ACHN (cell line): ENCODE measurements around the gene ZNF654.
A peak's percentile ranks its signal among the peaks of the same experiment; 100 is the strongest.
"Not testable (repeated sequence)": the region's sequence is repeated elsewhere in the genome, so short reads cannot be mapped to it uniquely, and the experiment has no call there.

Experiments
- DNase-seq: peaks from one replicate; pipeline ENCODE4 v3.0.0-alpha.2; 2015
- in situ Hi-C: cut with HindIII; loops from 2 replicates; pipeline ENCODE4 v1.10.0; 2017; ENCODE audit warnings: low sequenced_read_pairs, low pct_ligation_motif_present, low pct_unique_long_range_greater_than_20kb

ZNF654 gene

DNA sequence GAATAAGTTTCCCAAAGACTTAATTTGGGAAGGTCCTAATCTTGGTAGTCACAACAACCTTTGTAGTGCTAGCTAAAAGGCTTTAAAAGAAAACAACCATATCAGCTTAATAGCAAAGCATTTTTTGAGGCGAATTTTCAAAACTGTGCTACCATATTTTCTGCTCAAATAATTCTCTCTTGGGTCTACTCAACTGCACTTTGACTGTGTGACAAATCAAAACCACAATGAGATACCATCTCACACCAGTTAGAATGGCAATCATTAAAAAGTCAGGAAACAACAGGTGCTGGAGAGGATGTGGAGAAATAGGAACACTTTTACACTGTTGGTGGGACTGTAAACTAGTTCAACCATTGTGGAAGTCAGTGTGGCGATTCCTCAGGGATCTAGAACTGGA lies 59.5 kb downstream of the ZNF654 start:
- DNase-seq, in situ Hi-C loops: not testable (repeated sequence)

- in situ Hi-C loops = no loop called here
These were observed 64.5 kb downstream of the ZNF654 start for GRCh38 chr3:88123526-88123925.

DNA sequence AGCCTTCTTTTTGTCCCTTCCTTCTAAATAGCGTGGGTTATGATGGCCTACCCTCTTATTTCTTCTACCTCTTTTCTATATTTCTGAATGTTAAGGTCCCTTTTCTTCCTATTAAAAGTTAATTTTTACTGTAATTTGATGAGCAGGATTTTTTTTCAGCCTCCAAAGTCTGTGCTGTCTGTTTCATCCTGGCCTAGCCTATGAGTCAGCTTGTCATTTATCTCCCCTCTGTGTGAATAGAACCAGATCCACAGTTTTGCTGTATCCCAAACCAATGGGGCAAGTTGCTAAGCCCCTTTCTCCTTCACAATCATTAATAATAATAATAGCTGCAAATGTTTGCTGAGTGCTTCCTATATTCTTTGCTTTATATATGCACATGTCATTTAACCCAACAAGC lies 72.6 kb downstream of the ZNF654 start:
- in situ Hi-C loops = no loop called here
- no peak for DNase-seq

More at GRCh38 chr3:88123526-88123925, 64.5 kb downstream of the ZNF654 start:
- DNase-seq = no peak

DNA sequence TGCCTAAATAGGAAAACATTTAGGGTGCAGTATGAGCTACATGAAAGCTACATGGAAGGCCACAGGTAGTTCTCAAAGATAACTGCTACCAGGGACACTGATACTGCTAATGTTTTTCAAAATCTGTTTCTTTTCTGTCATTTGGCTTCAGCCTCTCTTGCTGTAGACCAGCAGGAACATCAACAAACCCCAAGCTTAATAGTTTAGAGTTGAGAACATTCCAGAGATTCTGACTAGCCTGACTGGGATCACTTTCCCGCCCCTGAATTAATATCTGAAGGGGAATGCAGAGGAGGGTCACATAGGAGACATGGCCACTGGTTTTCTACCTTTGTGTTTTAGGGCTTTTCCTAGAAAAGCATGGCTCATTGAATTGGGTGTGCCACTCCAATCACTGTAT lies 73.8 kb downstream of the ZNF654 start:
- in situ Hi-C loops = no loop called here
- no peak for DNase-seq

GRCh38 chr3:88133711-88134263 lies 74.7 kb downstream of the ZNF654 start:
- in situ Hi-C loops = no loop called here

DNA sequence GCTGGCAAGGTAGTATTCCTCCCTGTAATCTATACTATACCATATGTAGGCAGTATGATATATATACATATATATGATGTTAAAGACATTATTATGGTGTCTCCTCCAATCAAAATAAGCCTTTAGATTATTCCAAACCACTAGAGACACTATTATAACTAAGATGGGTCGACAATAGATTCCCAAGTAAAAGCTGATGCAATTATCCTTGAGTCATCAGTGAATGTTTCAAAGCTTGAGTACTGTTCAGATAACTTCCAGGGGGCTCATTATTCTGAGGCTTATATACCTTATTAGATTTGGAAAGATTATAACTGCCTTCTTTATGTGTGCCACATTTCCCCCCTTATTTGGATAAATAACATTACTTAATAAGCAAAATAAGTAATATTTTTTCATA lies 78.8 kb downstream of the ZNF654 start:
- in situ Hi-C loops = no loop called here
- DNase-seq = no peak

More at GRCh38 chr3:88133711-88134263, 74.7 kb downstream of the ZNF654 start:
- DNase-seq = no peak

DNA sequence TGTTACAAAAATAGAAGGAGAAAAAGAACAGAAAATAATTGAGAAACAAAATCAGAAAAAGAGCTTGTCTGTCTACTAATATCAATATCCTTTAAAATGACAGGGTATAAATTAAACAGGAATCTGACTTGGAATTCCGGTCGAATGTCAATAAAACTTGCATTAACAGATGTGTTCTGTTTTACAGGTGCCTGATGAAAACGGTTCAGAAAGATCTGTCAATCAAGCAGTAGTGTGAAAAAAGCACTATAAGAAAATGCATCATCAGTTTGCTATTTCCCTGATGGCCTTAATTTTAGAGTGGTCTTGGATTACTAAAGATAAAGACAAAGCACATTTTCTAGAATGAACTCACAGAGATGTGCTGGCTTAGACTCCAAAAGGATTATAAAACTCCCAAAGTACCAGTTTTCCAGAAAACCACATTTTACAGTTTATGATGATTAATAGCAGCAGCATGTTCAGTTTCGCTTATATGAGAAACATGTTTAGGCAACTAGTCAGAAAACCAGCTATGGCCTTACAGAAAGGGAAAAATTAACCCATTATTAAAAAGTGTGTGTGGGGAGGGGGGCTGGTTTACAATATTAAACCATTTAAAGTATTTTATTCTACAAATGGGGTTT lies 82.5 kb downstream of the ZNF654 start:
- in situ Hi-C loops = no loop called here
- no peak for DNase-seq

DNA sequence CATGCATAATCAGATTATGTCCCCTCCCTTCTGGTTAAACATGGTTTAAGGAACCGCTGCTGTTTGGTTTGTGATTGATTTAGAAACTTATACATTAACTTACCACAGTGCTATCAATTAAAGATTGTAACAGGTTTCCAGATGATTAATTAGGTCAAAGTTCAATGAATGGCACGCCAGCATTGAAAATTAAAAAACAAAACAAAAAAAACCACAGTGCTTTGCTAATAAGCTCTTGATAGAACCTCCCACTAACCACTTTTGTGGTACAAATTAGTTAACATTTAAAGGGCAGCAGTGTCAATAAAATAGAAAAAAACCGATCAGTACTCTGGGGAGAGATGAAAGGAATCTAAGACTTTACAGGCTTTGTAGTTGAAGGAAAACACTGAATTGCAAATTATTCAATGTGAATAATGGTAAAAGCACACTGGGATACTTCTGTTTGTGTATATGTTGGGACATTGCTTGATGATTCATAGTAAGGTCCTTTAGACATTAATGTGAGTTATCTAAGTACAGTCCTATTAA lies 83.1 kb downstream of the ZNF654 start:
- in situ Hi-C loops = no loop called here
- no peak for DNase-seq

DNA sequence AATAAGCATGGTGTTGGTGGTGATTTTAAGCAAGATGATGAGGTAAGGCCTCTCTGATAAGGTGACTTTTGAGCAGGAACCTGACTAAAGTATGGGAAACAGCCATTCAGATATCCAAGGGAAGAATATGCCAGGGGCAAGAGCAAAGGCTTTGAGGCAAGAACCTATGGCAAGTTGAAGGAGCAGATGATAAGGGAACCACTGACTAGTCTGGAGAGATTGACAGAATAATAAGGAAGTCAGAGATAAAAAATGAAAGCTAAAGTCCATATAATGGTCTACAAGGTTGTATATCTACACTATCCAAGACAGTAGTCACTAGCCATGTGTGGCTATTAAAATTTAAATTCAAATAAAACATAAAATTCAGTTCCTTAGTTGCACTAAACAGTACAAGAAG lies 88.2 kb downstream of the ZNF654 start:
- in situ Hi-C loops = no loop called here
- no peak for DNase-seq

DNA sequence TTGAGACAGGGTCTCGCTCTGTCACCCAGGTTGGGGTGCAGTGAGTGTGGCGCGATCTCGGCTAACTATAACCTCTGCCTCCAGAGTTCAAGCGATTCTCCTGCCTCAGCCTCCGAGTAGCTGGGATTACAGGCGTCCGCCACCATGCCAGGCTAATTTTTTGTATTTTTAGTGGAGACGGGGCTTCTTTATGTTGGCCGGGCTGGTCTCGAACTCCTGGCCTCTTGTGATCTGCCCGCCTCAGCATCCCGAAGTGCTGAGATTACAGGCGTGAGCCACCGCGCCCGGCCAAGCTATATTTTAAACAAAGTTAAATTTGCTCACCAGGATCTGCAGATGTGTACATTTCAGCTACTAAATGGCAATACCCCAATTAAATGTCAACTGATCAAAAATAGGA lies 89.6 kb downstream of the ZNF654 start:
- in situ Hi-C loops = no loop called here
- DNase-seq = no peak

- no peak for DNase-seq
These were observed 90.0 kb downstream of the ZNF654 start for GRCh38 chr3:88149101-88149508.

GRCh38 chr3:88149509-88150362 lies 90.7 kb downstream of the ZNF654 start, which contains the start of gene C3orf38:
Gene C3orf38 (plus strand): TSS chr3:88149959. CDS start chr3:88150053, 94 bp downstream.
- in situ Hi-C loops = no loop called here
- DNase-seq = peak; percentile 90

More at GRCh38 chr3:88149101-88149508, 90.0 kb downstream of the ZNF654 start:
- in situ Hi-C loops = no loop called here

- peak; percentile 12 for DNase-seq
- in situ Hi-C loops = no loop called here
These were observed 91.3 kb downstream of the ZNF654 start for GRCh38 chr3:88150371-88150770.

DNA sequence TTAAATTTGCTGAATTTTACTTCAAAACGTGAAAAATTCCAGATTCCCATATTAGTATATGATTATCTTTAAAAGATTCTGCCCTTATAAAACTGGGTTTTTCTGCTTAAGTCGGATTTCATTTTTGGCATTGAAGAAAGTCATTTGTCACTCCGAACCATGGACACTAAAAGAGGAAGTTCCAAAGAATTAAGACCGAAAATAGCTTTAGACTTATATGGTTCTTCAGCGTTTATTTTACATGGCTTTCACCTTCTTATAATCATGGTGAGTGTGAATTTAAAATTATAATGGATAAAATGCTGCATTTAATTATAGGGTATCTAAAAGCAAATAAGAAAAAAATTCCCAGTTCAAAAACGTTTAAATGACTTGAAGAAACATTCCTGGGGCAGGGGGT lies 91.8 kb downstream of the ZNF654 start:
- in situ Hi-C loops = no loop called here
- DNase-seq = no peak

GRCh38 chr3:88151358-88151757 lies 92.3 kb downstream of the ZNF654 start:
- in situ Hi-C loops = no loop called here
- DNase-seq = no peak

DNA sequence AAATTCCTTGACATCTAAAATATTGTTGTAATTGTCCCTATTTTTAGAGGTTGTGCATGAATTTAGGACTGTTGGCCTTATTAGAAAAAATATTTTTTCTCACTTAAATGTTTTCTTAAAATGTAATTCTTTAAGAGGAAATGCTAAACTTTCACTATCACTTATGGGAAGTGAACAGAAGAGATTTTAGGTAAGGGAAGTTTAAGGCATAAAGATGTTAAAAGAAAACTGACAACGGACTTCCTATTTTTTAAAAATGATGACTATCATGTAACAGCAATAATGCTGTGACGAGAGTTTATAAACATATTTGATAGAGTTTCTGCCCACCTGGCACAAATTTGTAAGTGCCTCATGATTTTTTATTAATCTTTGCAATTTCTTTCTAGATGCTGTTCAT lies 93.8 kb downstream of the ZNF654 start:
- DNase-seq = no peak
- in situ Hi-C loops = no loop called here

DNA sequence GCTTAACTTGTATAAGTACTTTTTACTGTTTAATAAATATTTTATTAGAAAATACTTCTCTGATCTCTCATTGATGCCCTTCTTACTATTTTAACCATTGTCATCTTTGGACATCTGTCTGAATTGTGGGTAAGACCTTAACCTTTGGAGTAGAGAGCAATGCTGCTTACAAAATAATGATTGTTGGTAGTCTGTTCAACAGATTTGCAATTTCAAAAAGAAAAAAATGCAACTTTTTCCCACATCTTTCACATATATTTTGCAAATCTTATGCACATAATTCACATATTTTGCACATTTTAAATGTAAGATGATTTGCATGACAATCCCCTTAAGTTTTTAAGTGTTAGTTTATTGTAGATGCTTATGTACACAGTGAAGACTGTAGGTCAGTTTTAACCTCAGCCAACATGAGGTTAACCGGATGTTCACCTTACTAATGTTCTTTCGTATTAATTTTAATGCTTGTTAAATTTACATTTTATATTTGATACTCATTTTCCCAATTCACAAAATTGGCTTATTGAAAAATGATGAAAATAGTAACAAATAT lies 107.4 kb downstream of the ZNF654 start:
- no peak for DNase-seq
- in situ Hi-C loops = no loop called here

DNA sequence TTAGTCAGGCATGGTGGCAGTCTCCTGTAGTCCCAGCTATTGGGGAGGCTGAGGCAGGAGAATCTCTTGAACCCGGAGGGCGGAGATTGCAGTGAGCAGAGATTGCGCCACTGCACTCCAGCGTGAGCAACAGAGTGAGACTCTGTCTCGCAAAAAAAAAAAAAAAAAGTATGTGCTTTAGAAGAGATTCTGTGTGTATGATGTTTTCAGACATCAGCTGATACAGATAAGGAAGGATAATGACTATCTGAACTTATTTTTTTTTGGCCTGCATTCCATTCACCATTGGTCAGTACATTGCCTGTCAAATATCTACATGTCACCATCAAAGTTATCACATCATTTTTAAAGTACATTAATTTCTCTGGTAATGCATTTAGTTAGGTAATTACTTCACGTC lies 108.1 kb downstream of the ZNF654 start:
- DNase-seq = no peak
- in situ Hi-C loops = no loop called here

DNA sequence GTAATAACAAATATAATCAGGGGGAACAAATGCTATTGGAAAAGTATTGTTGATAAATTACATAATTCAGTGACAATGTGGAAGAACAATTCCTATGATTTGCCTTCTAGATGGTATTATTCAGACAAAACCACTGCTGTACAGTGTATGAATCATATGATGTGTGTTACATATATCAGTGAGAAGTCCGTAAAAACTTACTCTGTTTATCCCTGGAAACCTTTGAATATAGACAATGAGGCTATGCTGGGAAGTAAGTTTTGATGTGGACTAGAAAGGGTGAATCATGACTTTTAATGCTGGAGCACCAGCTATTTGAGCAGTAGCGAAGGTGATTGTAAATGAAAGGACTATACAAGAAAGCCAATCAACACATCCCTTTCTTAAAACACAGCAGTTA lies 108.6 kb downstream of the ZNF654 start:
- DNase-seq = no peak
- in situ Hi-C loops = no loop called here
